Measurements from ENCODE around the gene MXI1.

DNA sequence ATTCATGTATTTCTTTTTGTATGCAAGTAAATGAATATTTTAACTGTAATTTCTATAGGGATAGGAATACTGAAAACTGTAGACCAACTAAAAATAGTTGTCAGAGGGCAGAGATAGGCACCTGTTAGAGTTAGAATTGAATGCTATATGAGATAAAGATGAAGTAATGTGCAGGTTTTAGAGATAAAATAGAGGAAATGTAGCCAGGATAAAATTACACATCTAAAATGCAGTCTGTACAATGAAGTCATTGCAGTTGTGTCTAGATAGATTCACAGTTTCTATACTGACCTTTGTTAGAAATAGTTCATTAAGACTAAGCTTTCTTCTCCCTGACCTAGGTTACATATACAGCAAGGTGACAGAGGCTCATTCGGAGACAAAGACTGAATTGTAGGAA, 51.1 kb downstream of the MXI1 start:
- TF ChIP-seq, protein P1, sequence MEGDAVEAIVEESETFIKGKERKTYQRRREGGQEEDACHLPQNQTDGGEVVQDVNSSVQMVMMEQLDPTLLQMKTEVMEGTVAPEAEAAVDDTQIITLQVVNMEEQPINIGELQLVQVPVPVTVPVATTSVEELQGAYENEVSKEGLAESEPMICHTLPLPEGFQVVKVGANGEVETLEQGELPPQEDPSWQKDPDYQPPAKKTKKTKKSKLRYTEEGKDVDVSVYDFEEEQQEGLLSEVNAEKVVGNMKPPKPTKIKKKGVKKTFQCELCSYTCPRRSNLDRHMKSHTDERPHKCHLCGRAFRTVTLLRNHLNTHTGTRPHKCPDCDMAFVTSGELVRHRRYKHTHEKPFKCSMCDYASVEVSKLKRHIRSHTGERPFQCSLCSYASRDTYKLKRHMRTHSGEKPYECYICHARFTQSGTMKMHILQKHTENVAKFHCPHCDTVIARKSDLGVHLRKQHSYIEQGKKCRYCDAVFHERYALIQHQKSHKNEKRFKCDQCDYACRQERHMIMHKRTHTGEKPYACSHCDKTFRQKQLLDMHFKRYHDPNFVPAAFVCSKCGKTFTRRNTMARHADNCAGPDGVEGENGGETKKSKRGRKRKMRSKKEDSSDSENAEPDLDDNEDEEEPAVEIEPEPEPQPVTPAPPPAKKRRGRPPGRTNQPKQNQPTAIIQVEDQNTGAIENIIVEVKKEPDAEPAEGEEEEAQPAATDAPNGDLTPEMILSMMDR (conservative IDR thresholded peaks at IDR 0.05), result no peak
- no peak for TF ChIP-seq ZFX (IDR thresholded peaks at IDR 0.05)
